Neural progenitor cell (in vitro differentiated cells): ENCODE data around the gene DOK5. TPM values are rescaled to one million over a fixed set of nuclear protein-coding genes. Genes with fewer than 3 reads are reported as not detected.
A peak's percentile ranks its signal among the peaks of the same experiment; 100 is the strongest.

ENCODE experiments used
- DNase-seq: peaks from one replicate; pipeline ENCODE4 v3.0.0-alpha.2; 2016; ENCODE audit warnings: low spot score
- H2AFZ ChIP-seq: fragments of 200-600 bp; sonication (generic); replicated peaks from 2 replicates; pipeline ENCODE4 v1.6.1; 2016; ENCODE audit warnings: antibody characterized with exemption
- H3F3A ChIP-seq: fragments of 200-600 bp; sonication (generic); 2 replicates; pipeline ENCODE4 v1.6.1; 2016; ENCODE audit warnings: antibody characterized with exemption, low read depth
- H3K27ac ChIP-seq: fragments of 200-600 bp; sonication (generic); 2 replicates; pipeline ENCODE4 v1.5.1; 2016; ENCODE audit warnings: mild to moderate bottlenecking
- H3K27me3 ChIP-seq: fragments of 200-600 bp; sonication (generic); 2 replicates; pipeline ENCODE4 v1.6.1; 2016; ENCODE audit warnings: mild to moderate bottlenecking, moderate library complexity
- H3K36me3 ChIP-seq: fragments of 200-600 bp; sonication (generic); 2 replicates; pipeline ENCODE4 v1.5.1; 2016
- H3K4me1 ChIP-seq: fragments of 200-600 bp; sonication (generic); 2 replicates; pipeline ENCODE4 v1.6.1; 2016; ENCODE audit warnings: mixed run types
- H3K4me2 ChIP-seq: fragments of 200-600 bp; sonication (generic); 2 replicates; pipeline ENCODE4 v1.6.1; 2016
- H3K4me3 ChIP-seq: fragments of 200-600 bp; sonication (generic); 2 replicates; pipeline ENCODE4 v1.5.1; 2016
- H3K79me2 ChIP-seq: fragments of 200-600 bp; sonication (generic); 2 replicates; pipeline ENCODE4 v1.6.1; 2016; ENCODE audit warnings: low read depth
- H3K9ac ChIP-seq: fragments of 200-600 bp; sonication (generic); 2 replicates; pipeline ENCODE4 v1.6.1; 2016
- H3K9me3 ChIP-seq: fragments of 200-600 bp; sonication (generic); 2 replicates; pipeline ENCODE4 v1.5.1; 2016; ENCODE audit warnings: low read depth
- H4K20me1 ChIP-seq: fragments of 200-600 bp; sonication (generic); 2 replicates; pipeline ENCODE4 v1.6.1; 2016; ENCODE audit warnings: low read depth
- H3K27ac Mint-ChIP-seq: 3 replicates; pipeline ENCODE4 v1.8.0; 2021; ENCODE audit warnings: mixed read lengths
- H3K27me3 Mint-ChIP-seq: 2 replicates; pipeline ENCODE4 v1.8.0; 2022; ENCODE audit warnings: low read depth, mild to moderate bottlenecking, inconsistent platforms, moderate library complexity, mixed read lengths; ENCODE audit not compliant: insufficient read depth
- H3K36me3 Mint-ChIP-seq: 3 replicates; pipeline ENCODE4 v1.8.0; 2021; ENCODE audit warnings: mixed read lengths
- H3K4me1 Mint-ChIP-seq: 3 replicates; pipeline ENCODE4 v1.8.0; 2021; ENCODE audit warnings: mixed read lengths
- H3K4me3 Mint-ChIP-seq: 3 replicates; pipeline ENCODE4 v1.8.0; 2021; ENCODE audit warnings: mild to moderate bottlenecking, moderate library complexity, mixed read lengths
- H3K9me3 Mint-ChIP-seq: 3 replicates; pipeline ENCODE4 v1.8.0; 2020; ENCODE audit warnings: mixed read lengths
- EZH2 ChIP-seq: fragments of 200-600 bp; sonication (generic); IDR thresholded peaks from 2 replicates; pipeline ENCODE4 v1.6.1; 2017; ENCODE audit warnings: antibody characterized with exemption, mild to moderate bottlenecking, moderate library complexity
- EZH2phosphoT487 ChIP-seq: fragments of 200-600 bp; sonication (generic); IDR thresholded peaks from 2 replicates; pipeline ENCODE4 v1.6.1; 2017; ENCODE audit warnings: antibody characterized with exemption
- total RNA-seq: library from RNA; depleted of rRNA; stranded (reverse); fragments of >200 nt; gene quantifications from 2 replicates; pipeline ENCODE4 v1.2.3, GENCODE V29; 2015; ENCODE audit warnings: low replicate concordance
- TF ChIP-seq, protein P1 (sequence below): fragments of 200-600 bp; sonication (generic); IDR thresholded peaks from 2 replicates; pipeline ENCODE4 v1.5.1; 2017; ENCODE audit warnings: antibody characterized with exemption, mild to moderate bottlenecking

DOK5 gene
- total RNA-seq, 1 donor from 2014 or later: 3.1 TPM

DNA sequence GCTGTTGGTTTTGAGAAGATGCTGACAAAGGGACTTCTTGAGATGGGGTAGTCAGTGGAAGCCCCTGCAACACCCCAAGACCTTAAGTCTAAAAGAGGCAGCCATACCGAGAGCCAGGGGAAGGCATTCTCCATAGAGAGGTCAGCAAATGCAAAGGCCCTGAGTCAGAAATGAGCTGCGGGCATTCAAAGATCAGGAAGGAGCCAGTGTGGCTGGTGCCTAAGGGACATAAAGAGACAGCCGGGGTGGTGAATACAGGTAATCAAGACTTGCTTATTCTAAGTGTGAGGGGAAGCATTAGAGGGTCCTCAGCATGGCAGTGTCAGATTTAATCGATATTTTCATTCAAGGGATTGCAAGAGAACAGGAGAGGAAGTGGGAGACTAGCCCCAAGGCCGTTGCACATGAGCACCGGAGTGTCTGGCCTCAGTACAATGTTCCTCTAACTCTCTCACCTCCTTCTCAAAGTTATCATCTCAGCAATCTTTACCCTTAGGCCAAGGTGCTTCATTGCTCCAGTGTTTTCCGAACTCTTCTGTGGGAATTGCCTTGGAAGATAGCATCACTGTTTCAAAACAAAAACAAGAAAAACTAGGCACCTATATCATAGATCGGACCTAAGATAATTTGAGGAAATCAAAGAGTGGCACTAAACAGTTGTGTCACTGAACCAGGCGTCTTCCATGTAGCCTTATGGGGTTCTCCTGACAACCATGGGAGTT, 173.2 kb downstream of the DOK5 start:
- Mint-ChIP-seq H3K27me3 (peaks cover 2% of the 10 kb centered on the region), H3K4me3 (no peak overlapping the region), H3K27ac (peak overlapping the region; percentile 57), H3K9me3 (no peaks in the 10 kb centered on the region), H3K4me1 (peaks cover 32% of the 10 kb centered on the region), H3K36me3 (peaks cover 6% of the 10 kb centered on the region)
- DNase-seq: no peak
- peaks cover 5% of the 10 kb centered on the region for H3K4me1 ChIP-seq
- no peak overlapping the region for H3K27ac ChIP-seq
- H3K9ac ChIP-seq: no peak overlapping the region
- no peak overlapping the region for H3K4me2 ChIP-seq
- no peak overlapping the region for H2AFZ ChIP-seq
- H3K9me3 ChIP-seq: no peaks in the 10 kb centered on the region
- no peaks in the 10 kb centered on the region for H3K36me3 ChIP-seq
- TF ChIP-seq EZH2 (no peak), EZH2phosphoT487 (no peak)
- TF ChIP-seq, protein P1, sequence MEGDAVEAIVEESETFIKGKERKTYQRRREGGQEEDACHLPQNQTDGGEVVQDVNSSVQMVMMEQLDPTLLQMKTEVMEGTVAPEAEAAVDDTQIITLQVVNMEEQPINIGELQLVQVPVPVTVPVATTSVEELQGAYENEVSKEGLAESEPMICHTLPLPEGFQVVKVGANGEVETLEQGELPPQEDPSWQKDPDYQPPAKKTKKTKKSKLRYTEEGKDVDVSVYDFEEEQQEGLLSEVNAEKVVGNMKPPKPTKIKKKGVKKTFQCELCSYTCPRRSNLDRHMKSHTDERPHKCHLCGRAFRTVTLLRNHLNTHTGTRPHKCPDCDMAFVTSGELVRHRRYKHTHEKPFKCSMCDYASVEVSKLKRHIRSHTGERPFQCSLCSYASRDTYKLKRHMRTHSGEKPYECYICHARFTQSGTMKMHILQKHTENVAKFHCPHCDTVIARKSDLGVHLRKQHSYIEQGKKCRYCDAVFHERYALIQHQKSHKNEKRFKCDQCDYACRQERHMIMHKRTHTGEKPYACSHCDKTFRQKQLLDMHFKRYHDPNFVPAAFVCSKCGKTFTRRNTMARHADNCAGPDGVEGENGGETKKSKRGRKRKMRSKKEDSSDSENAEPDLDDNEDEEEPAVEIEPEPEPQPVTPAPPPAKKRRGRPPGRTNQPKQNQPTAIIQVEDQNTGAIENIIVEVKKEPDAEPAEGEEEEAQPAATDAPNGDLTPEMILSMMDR: no peak
- no peak overlapping the region for H3K4me3 ChIP-seq
- no peaks in the 10 kb centered on the region for H3F3A ChIP-seq
- H3K79me2 ChIP-seq: no peaks in the 10 kb centered on the region
- no peaks in the 10 kb centered on the region for H4K20me1 ChIP-seq
- H3K27me3 ChIP-seq: no peaks in the 10 kb centered on the region

DNA sequence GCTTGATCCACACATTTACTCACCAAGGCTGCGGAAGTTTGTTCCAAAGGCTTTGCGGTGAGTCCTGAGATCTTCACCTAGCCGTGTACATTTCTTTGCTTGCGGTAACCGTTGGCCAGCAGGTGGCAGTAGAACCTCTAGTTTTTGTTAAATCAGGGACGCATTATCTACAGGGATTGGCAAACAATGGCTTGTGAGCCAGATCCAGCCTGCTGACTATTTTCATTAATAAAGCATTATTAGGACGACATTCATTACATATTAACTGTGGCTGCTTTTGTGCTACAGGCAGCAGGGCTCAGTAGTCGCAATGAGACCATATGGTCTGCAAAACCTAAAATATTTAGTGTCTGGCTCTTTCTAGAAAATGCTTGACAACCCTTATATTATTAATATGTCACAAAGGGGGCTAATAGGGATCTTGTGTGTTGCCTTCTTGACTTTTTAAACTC, 174.1 kb downstream of the DOK5 start:
- H3K36me3 Mint-ChIP-seq: peaks cover 6% of the 10 kb centered on the region

DNA sequence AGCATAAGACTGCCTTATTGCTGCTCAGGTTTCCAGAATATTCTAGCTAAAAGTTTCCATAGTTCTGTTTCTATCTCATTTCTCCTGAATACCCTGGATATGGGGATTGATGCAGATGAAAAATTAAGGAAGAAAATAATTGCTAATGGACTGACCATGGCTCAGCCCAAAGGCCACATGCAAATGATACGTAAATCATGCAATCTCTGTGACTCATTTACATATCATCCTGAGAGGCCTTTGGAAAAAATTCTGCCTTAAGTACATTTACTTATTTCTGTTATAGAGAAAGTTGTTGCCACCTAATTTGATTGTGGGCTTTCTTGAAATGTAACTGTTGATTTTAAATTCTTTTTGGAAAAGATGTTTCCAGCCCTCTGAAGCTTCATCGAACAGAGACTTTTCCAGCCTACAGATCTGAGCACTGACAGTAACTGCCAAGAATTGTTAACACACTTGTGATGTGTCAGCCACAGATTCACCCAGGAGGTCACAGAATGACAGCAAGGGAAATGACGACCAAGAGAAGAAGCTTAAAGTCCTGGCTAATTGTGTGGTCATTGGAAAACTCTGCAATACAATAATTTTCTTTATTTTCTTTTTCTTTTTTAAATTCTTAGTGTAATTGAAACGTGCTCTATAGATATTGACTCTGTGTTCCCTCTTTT, 174.8 kb downstream of the DOK5 start:
- H3K27ac Mint-ChIP-seq: peak overlapping the region; percentile 82
- Histone ChIP-seq H3K9ac (no peak overlapping the region), H3F3A (no peaks in the 10 kb centered on the region), H3K27ac (no peak overlapping the region), H3K4me1 (peaks cover 16% of the 10 kb centered on the region), H3K4me2 (peak overlapping the region; percentile 1), H3K4me3 (no peak overlapping the region), H3K79me2 (no peaks in the 10 kb centered on the region), H4K20me1 (no peaks in the 10 kb centered on the region), H3K27me3 (no peaks in the 10 kb centered on the region), H3K36me3 (no peaks in the 10 kb centered on the region), H3K9me3 (no peaks in the 10 kb centered on the region), H2AFZ (no peak overlapping the region)
- DNase-seq: no peak
- TF ChIP-seq EZH2phosphoT487: no peak
- TF ChIP-seq, protein P1: no peak
- TF ChIP-seq EZH2: no peak
- peaks cover 6% of the 10 kb centered on the region for H3K36me3 Mint-ChIP-seq
- peaks cover 46% of the 10 kb centered on the region for H3K4me1 Mint-ChIP-seq
- no peaks in the 10 kb centered on the region for H3K9me3 Mint-ChIP-seq
- H3K27me3 Mint-ChIP-seq: peaks cover 2% of the 10 kb centered on the region
- no peak overlapping the region for H3K4me3 Mint-ChIP-seq

More for the DNA sequence above, 174.1 kb downstream of the DOK5 start:
- Histone ChIP-seq H2AFZ (no peak overlapping the region), H3F3A (no peaks in the 10 kb centered on the region), H3K4me2 (peak overlapping the region; percentile 1), H3K79me2 (no peaks in the 10 kb centered on the region), H3K27me3 (no peaks in the 10 kb centered on the region), H3K36me3 (no peaks in the 10 kb centered on the region), H3K9me3 (no peaks in the 10 kb centered on the region), H3K4me3 (no peak overlapping the region), H3K27ac (no peak overlapping the region), H3K4me1 (peaks cover 10% of the 10 kb centered on the region), H4K20me1 (no peaks in the 10 kb centered on the region), H3K9ac (no peak overlapping the region)
- Mint-ChIP-seq H3K4me3 (no peak overlapping the region), H3K4me1 (peaks cover 40% of the 10 kb centered on the region), H3K9me3 (no peaks in the 10 kb centered on the region), H3K27ac (peak overlapping the region; percentile 86), H3K27me3 (peaks cover 2% of the 10 kb centered on the region)
- DNase-seq: peak; percentile 89
- TF ChIP-seq, protein P1: peak; percentile 89
- no peak for TF ChIP-seq EZH2
